Head of caudate nucleus (tissue), 42 donors: Measurements from ENCODE around the gene FRK.
"Not testable (repeated sequence)": the region's sequence is repeated elsewhere in the genome, so short reads cannot be mapped to it uniquely, and the experiment has no call there.

Source experiments
- DNase-seq, 42 donors: peaks; one replicate each; pipeline versions ENCODE4 v3.0.0 to v3.0.0-alpha.2; 2020 to 2021; ENCODE audit warnings: mixed read lengths in 7 of 42
- intact Hi-C: fragments of 100-400 bp; cut with DNase I; formaldehyde crosslinking; loops from one replicate; pipeline ENCODE4 v1.15.0; 2022

FRK gene

GRCh38 chr6:115908906-115909559 is 151.7 kb downstream of the FRK start:
- DNase-seq = no peak
- intact Hi-C loops = no loop called here

- intact Hi-C loops = no loop called here
- no peak for DNase-seq
These were observed 155.2 kb downstream of the FRK start for GRCh38 chr6:115905471-115905870.

DNA sequence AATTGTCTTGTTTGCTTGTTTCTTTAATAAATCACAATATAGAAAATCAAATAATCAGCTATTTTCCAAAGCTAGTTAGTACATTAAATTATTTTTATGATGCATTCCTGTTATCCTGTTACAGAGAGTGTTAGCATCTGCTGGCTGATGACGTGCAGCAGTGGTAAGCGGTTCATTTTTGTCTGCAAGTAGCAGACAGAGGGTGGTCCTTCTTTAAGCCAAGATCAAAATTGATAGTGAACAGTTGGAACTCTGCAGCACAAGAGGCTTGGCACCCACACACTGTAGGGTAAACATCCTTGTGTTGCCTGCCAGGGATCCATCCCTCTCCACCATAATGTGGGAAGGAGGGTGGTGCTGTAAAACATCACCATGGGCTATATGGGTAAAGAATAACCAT is 158.3 kb downstream of the FRK start:
- DNase-seq = no peak
- intact Hi-C loops = no loop called here

- intact Hi-C loops = no loop called here
- peak in 33 of 42 donors; percentile 6 to 70 (median 37) for DNase-seq
These were observed 158.8 kb downstream of the FRK start for GRCh38 chr6:115901896-115902295.

GRCh38 chr6:115899730-115900282 is 160.9 kb downstream of the FRK start:
- intact Hi-C loops = loop anchor here (10.0 kb wide), 1 partner anchor 1905 kb away; no protein-coding TSS in a partner anchor
- DNase-seq = no peak

DNA sequence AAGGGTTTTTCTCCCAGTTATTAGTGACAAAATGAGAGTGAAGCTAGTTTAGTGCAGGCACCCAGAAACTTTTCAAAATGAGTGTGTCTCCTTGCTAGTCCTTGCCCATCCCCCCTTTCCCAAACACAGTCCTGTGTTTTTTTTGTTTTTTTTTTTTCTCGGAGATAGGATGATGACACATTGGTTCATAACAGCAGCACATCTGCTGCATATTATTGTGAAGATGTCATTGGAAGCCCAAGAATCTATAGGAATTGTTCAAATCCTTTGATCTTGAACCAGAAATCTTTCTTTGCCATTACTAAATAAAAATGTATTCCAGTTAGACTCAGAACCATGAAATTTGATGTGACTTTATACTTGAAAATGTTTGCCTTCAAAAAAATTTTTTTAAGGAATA is 162.4 kb downstream of the FRK start:
- no peak for DNase-seq
- intact Hi-C loops = loop anchor here (10.0 kb wide), 1 partner anchor 1903 kb away; no protein-coding TSS in a partner anchor

DNA sequence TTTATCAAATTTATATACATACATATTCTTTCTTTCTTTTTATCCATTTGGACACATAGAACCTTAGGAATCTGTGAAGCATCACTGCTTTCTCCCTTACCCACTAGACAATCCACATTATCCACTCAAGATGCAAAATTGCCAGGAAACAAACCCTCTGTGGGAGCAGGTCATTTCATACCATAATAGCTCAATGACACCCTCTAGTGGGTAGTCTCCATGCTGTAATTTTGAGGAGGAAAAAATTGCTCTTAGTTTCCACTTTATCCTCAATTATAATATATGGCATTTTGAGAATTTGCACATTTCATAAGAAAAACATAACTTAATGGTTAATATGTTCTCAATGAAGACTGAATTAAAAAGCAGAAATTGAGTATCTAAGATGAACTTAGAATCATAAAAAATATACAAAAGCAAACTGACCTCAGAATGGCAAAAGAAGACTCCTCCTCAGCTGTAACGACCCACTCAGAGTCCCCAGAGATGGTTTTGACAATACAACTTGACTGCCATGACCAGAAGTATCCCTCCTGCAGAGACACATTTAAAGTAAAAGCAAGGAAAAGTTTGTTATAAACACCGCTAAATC is 164.1 kb downstream of the FRK start:
- peak in 13 of 42 donors; percentile 13 to 72 (median 34) for DNase-seq

GRCh38 chr6:115894426-115894992 is 166.2 kb downstream of the FRK start:
- intact Hi-C loops = loop anchor here (10.0 kb wide), 1 partner anchor 1900 kb away; no protein-coding TSS in a partner anchor
- no peak for DNase-seq

More for the DNA sequence above, 164.1 kb downstream of the FRK start:
- intact Hi-C loops = loop anchor here (10.0 kb wide), 1 partner anchor 1902 kb away; no protein-coding TSS in a partner anchor

DNA sequence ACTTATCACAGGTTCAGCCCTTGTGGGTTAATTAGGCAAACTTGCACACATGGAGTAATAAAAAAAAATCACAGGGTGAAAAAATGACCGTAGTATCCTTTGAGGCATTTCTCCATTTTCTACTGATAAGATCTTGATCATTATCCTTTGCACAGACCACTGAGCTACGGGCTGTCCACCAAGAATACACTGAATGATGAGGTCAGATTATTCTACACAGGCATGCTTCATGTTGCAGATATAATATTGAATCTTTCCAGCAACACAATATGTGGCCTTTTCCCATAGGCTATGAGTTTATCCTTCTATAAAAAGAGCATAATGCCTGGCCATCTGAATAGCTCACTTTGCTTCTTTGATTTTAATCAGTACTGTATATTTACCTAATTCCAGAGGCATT is 168.9 kb downstream of the FRK start:
- DNase-seq = no peak
- intact Hi-C loops = loop anchor here (10.0 kb wide), 1 partner anchor 1897 kb away; no protein-coding TSS in a partner anchor

DNA sequence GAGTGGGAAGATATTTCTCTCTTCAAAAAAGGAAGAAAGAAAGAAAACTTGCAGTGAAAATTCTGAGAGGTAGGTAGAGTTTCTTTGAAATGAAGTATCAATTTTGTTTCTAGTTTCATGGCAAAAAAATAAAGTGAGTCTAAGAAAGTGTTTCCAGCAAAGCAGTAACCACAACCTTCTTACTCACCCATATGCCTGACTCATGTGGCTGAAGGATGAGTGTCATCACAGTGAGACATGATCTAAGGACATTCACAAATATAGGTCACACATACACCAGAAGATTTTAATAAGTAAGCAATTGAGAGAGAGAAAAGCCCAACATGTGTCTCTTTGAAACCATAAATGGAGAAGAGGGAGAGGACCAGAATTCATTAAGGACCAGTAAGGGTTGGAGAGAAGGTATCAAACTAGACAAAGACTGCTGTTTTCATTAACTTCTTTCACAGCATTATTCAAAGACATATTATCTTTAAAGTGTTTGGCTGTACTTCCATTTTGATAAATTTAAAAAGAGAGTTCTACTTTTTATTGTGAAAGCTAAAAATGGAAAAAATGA is 169.5 kb downstream of the FRK start:
- intact Hi-C loops = loop anchor here (10.0 kb wide), 1 partner anchor 1896 kb away; no protein-coding TSS in a partner anchor
- DNase-seq = no peak

DNA sequence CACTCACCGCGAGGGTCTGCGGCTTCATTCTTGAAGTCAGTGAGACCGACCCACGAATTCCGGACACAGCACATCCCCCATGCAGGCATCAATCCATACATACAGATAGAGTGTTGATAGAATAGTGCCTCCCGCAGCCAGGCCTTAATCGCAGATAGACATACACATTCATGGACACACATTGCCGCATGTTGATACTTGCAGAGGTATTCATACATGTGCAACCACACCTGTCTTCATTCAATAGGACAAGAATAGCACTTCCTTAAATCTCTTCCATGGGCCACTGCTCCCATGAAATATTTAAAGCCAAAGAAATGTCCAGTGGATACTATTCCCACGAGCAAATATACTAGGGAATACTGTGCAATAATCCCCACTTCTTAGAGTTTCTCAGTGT is 170.5 kb downstream of the FRK start:
- DNase-seq = no peak
- intact Hi-C loops = loop anchor here (10.0 kb wide), 1 partner anchor 1895 kb away; no protein-coding TSS in a partner anchor

- DNase-seq, intact Hi-C loops: not testable (repeated sequence)
These were observed 171.8 kb downstream of the FRK start for GRCh38 chr6:115888687-115889470.

- DNase-seq = no peak
- intact Hi-C loops = no loop called here
These were observed 172.8 kb downstream of the FRK start for GRCh38 chr6:115887891-115888290.

DNA sequence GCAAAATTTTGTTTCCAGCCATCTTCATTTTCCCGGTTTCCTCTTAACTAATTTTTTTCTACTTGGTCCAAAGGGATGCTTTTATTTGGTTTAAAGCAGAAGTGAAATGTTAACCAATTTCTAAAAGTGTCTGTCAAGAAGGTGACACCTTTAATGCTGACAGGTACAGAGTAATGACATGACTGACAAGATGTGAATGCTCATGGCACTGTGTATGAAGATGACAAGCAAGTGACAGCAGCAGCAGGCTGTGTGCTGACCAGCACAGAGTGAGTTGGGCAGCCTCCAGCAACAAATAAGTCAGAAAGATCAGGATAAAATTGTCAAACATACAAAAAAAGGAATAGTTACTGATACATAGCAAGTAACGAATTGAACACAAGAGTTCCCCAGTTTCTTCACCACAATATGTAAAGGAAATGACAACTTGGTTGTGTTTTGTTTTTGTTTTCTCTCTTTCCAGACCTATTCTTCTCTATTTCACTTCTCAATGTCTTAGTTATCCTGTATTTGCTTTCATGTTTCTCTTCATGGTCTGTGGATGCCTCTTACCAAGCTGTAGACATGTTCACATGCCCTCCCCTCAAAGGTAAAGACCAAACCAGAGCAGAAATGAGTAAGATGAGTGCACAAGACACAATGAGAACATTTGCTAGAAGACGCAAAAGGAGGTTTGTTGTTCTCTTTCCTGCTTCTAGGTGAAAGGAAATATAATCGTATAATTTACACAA is 174.9 kb downstream of the FRK start:
- intact Hi-C loops = no loop called here
- no peak for DNase-seq

- no peak for DNase-seq
- intact Hi-C loops = no loop called here
These were observed 177.9 kb downstream of the FRK start for GRCh38 chr6:115882771-115883170.

- intact Hi-C loops = no loop called here
- no peak for DNase-seq
These were observed 178.5 kb downstream of the FRK start for GRCh38 chr6:115882174-115882573.
